Cardiac atrium fibroblast (primary cell): Measurements from ENCODE around the gene BIRC7. TPM values are rescaled to one million over a fixed set of nuclear protein-coding genes. Genes with fewer than 3 reads are reported as not detected.

Experiments
- total RNA-seq: library from RNA; depleted of rRNA; stranded (reverse); fragments of >200 nt; gene quantifications from 2 replicates; pipeline ENCODE4 v1.2.3, GENCODE V29; 2015

BIRC7 gene
- total RNA-seq: not detected in 2 replicates

GRCh38 chr20:63235399-63235983 is at the start of gene BIRC7:
Gene BIRC7 (plus strand): TSS chr20:63235905. CDS start chr20:63236097, 192 bp downstream.

DNA sequence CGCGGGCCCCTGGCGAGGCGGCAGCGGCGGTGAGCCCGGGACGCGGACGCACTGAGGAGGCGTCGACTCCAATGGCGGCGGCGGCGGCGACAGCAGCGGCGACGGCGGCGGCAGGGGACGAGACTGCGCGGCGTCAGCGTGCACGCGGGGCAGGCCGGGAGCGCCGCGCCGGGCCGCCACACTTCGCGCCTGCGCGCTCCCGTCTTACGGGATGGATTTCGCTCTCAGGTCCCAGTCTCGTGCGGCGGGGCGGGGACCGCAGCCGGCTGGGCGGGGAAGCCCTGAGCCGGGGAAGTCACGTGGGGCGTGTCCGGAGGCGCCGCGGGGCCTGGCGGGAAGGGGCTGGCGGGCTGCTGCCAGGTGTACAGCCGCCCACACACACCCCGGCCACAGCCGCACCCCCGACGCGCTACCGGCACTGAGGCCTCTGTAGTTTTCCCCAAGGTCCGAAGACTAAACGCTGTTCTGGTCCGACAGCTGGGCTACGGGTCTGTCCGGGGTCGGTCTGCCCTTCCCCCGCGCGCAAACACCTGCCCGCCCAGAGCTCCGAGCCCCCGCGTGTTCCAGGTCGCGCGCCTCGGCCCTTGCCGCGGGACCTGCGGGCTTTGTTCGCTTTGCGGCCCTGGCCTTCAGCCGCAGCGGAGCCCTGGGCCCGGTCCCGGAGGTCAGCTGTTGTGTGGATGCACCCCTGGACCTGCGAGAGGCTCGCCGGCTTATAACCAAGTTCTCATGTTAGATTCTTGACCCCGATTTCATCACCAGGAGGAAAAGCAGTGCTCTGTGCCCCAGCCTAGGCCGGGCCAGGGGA is 19.5 kb upstream of the BIRC7 start, which contains the start of gene YTHDF1:
TSS of gene YTHDF1 (minus strand) at position 91 of the 808 bp plus-strand sequence. CDS start 239 bp downstream, outside the sequence.

GRCh38 chr20:63254232-63254605 is 18.5 kb downstream of the BIRC7 start, which contains the start of gene NKAIN4:
Gene NKAIN4 (minus strand): TSS chr20:63254463. CDS start chr20:63254450, 13 bp downstream.

DNA sequence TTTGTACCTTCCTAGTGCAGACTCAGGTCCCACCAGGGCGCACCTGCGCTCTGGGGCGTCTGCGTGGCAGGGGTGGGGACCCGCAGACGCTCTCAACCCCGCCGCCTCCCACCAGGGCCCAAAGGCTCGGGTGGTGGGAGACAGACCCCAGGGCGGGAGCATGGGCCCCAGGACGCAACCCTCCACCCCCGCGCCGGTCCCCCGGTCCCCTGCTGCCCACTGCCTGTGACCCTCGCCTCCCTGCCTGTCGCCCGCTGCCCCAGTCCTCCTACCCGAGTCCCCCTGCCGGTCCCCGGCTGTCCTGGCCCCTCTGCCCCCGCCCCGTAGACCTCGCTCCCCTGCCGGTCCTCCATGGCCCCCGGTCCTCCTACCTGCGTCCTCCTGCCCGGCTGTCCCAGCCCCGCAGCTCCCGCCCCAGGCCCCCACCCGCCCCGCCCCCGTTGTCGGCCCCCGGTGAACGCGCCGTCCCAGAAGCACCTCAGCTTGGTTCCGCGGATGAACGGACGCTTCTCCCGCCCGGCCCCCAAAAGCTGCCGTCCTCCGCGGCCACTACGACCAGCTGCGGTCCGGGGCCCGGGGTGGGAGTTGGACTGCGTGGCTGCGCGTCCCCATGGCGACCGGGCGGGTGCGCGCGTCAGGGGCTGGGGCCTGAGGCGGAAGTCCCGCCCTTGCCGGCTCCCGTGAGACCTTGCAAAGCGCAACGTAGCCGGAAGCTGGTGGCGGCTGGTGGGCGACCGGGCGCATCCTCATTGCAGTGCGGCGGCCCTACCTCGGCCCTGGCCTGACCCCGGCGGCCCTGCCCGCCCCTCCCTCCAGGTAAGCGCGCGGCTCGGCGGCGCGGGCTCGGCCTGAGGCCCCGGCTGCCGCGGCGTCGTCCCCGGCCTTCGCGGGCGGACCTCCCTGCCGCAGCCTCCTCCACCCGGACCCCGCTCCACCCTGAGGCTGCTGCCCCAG is 36.7 kb downstream of the BIRC7 start, which contains the start of gene ARFGAP1:
TSS of gene ARFGAP1 (plus strand) at position 709 of the 954 bp plus-strand sequence. CDS start 2,768 bp downstream, outside the sequence.

Other genes with a start within 250 kb of the BIRC7 start
- not detected in 2 replicates for gene BHLHE23, start 228.9 kb upstream of the BIRC7 start, total RNA-seq
- 19.3 and 21.9 TPM in 2 replicates for gene YTHDF1, start 19.8 kb upstream of the BIRC7 start, total RNA-seq
- not detected in 2 replicates for gene NKAIN4, start 18.6 kb downstream of the BIRC7 start, total RNA-seq
- gene ARFGAP1, start 36.9 kb downstream of the BIRC7 start, total RNA-seq: 77.6 and 119 TPM in 2 replicates
- gene COL20A1, start 57.3 kb downstream of the BIRC7 start, total RNA-seq: not detected in 2 replicates
- not detected in 2 replicates for gene CHRNA4, start 125.4 kb downstream of the BIRC7 start, total RNA-seq
- gene KCNQ2, start 236.8 kb downstream of the BIRC7 start, total RNA-seq: not detected in 2 replicates